HepG2 (cell line): ENCODE data around the gene LRBA. TPM values are rescaled to one million over a fixed set of nuclear protein-coding genes. Genes with fewer than 3 reads are reported as not detected.
"Not testable (repeated sequence)": the region's sequence is repeated elsewhere in the genome, so short reads cannot be mapped to it uniquely, and the experiment has no call there.

Source experiments
- ATAC-seq: fragments of 200-7000 bp; cut with Tn5 transposase; 3 replicates; pipeline ENCODE4 v1.9.1; 2020; ENCODE audit warnings: mild to moderate bottlenecking, moderate library complexity
- BruUV-seq: library from RNA; stranded (reverse); fragments of 400-500 nt; replicated peaks from 2 replicates; lab custom pipeline; 2021; lab: Mats Ljungman, UMichigan
- CTCF ChIA-PET: fragments of 300-600 bp; formaldehyde crosslinking; extraction: SDS; loops from one replicate; lab custom pipeline; 2021; ENCODE audit warnings: low total read pairs, inconsistent platforms, low intra/inter-chr PET ratio; lab: Yijun Ruan, JAX
- POLR2A ChIA-PET: fragments of 350-600 bp; sonication (Branson Sonifier 250); formaldehyde crosslinking; loops from one replicate; lab custom pipeline; 2020; ENCODE audit warnings: antibody characterized with exemption, inconsistent platforms; lab: Yijun Ruan, JAX
- DNase-seq: peaks from one replicate; pipeline ENCODE4 v3.0.0-alpha.2; 2015; ENCODE audit warnings: low spot score
- FAIRE-seq: peaks from 3 replicates; lab custom pipeline; 2011; peaks lifted over from hg19 to GRCh38; lab: Jason Lieb, UNC
- H2AFZ ChIP-seq: one replicate; pipeline ENCODE4 v1.6.1; 2011; ENCODE audit warnings: low read length, inconsistent platforms
- H3K27ac ChIP-seq: fragments of 300-600 bp; 3 replicates; pipeline ENCODE4 v1.8.0; 2011; ENCODE audit warnings: mixed run types, mild to moderate bottlenecking, mixed read lengths, low read length, inconsistent platforms; ENCODE audit not compliant: insufficient read depth; ENCODE audit errors: extremely low read length
- H3K27me3 ChIP-seq, 2 experiments: fragments of 200-600 bp in 1 of 2; 2 replicates in 1 of 2; 3 replicates in 1 of 2; pipeline versions ENCODE4 v1.6.0 to v1.8.0; 2011; ENCODE audit warnings: low read length in 2 of 2, mild to moderate bottlenecking in 2 of 2, moderate library complexity in 2 of 2, inconsistent platforms in 1 of 2; ENCODE audit not compliant: insufficient read depth in 2 of 2, control insufficient read depth in 1 of 2
- H3K36me3 ChIP-seq, 2 experiments: fragments of 200-600 bp in 1 of 2; replicated peaks in 1 of 2; 2 replicates in 1 of 2; 3 replicates in 1 of 2; pipeline versions ENCODE4 v1.5.1 to v1.8.0; 2011; ENCODE audit warnings: low read length in 2 of 2, inconsistent platforms in 1 of 2; ENCODE audit not compliant: insufficient read depth in 2 of 2, control insufficient read depth in 1 of 2
- H3K4me1 ChIP-seq: 2 replicates; pipeline ENCODE4 v1.5.1; 2012; ENCODE audit warnings: low read length, inconsistent platforms; ENCODE audit not compliant: insufficient read depth
- H3K4me2 ChIP-seq: 2 replicates; pipeline ENCODE4 v1.6.0; 2011; ENCODE audit warnings: low read depth, low read length, inconsistent platforms
- H3K4me3 ChIP-seq, 3 experiments: fragments of 200-600 bp in 1 of 3; sonication (generic), shearing (Covaris generic) in 1 of 3; replicated peaks in 1 of 3; 2 replicates each; pipeline ENCODE4 v1.5.1; 2011 to 2016; ENCODE audit warnings: low read length in 3 of 3, inconsistent platforms in 2 of 3, low read depth in 2 of 3, mild to moderate bottlenecking in 2 of 3, control low read depth in 1 of 3, mixed read lengths in 1 of 3; ENCODE audit not compliant: insufficient read depth in 1 of 3
- H3K79me2 ChIP-seq: one replicate; pipeline ENCODE4 v1.6.1; 2011; ENCODE audit warnings: low read length, inconsistent platforms; ENCODE audit not compliant: insufficient read depth
- H3K9ac ChIP-seq: 2 replicates; pipeline ENCODE4 v1.6.0; 2011; ENCODE audit warnings: mild to moderate bottlenecking, low read depth, low read length, inconsistent platforms; ENCODE audit not compliant: insufficient read depth
- H3K9me3 ChIP-seq: 2 replicates; pipeline ENCODE4 v1.5.1; 2012; ENCODE audit warnings: mild to moderate bottlenecking, low read length
- H4K20me1 ChIP-seq: 2 replicates; pipeline ENCODE4 v1.6.0; 2011; ENCODE audit warnings: inconsistent platforms, mild to moderate bottlenecking, low read length, moderate library complexity; ENCODE audit not compliant: insufficient read depth
- BRCA1 ChIP-seq: sonication (generic); formaldehyde crosslinking; IDR thresholded peaks from 2 replicates; pipeline ENCODE4 v1.4.0; 2020; ENCODE audit warnings: missing genetic modification reagents
- ZNF672 ChIP-seq: sonication (generic); formaldehyde crosslinking; IDR thresholded peaks from 2 replicates; pipeline ENCODE4 v1.8.1; 2022; ENCODE audit warnings: missing genetic modification reagents
- ZNF83 ChIP-seq: sonication (generic); formaldehyde crosslinking; IDR thresholded peaks from 2 replicates; pipeline ENCODE4 v1.4.0; 2020; ENCODE audit warnings: missing genetic modification reagents, mild to moderate bottlenecking, borderline replicate concordance
- WGBS: methylation state at CpG from one replicate; pipeline ENCODE4 v1.1.6; 2017; ENCODE audit warnings: low lambda C conversion rate; 5-methylcytosine and 5-hydroxymethylcytosine counted together
- in situ Hi-C: cut with HindIII; loops from 2 replicates; pipeline ENCODE4 v1.10.0; 2017; ENCODE audit warnings: low pct_unique_long_range_greater_than_20kb; ENCODE audit not compliant: extremely low pct_ligation_motif_present
- intact Hi-C: fragments of 100-400 bp; cut with micrococcal nuclease; formaldehyde crosslinking; loops from one replicate; pipeline ENCODE4 v1.10.0; 2022; ENCODE audit not compliant: unreplicated experiment
- polyA plus RNA-seq, 8 experiments: library from polyadenylated mRNA; depleted of rRNA in 3 of 8; stranded (reverse) in 7 of 8; unstranded in 1 of 8; fragments of >200 nt; fragmentation: Illumina TruSeq in 4 of 8; extraction: Trizol in 4 of 8; gene quantifications; 2 replicates each; pipeline versions ENCODE4 v1.2.1 to v1.2.3, GENCODE V29; 2011 to 2016; ENCODE audit warnings: low read depth in 4 of 8, missing spikeins in 1 of 8, mixed read lengths in 1 of 8; ENCODE audit not compliant: insufficient read depth in 1 of 8
- total RNA-seq, 5 experiments: library from RNA; depleted of rRNA; stranded (reverse); fragments of >200 nt; fragmentation: Illumina TruSeq; extraction: Trizol; gene quantifications; 2 replicates each; pipeline ENCODE4 v1.2.3, GENCODE V29; 2016; ENCODE audit warnings: low read depth in 1 of 5

LRBA gene
- total and polyA plus RNA-seq, 2 of the 13 experiments (the other 11 are each of a cell fraction or from before 2014, with no cell fraction given), result 21.0 to 37.2 TPM

DNA sequence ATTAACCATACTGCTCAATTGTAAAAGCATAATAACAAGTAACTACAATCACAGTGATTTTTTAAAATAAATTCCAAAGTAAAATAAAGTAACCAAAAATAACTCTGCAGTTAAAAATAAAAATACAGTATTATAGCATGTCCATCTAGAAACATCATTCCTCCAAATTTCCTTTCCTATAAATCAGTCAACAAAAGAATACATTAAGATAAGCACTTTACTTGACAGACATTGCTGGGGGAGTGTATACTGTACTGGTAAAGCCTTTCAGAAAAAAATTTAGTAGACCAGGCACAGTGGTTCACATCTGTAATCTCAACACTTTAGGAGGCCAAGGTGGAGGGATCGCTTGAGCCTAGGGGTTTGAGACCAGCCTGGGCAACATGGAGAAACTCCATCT lies 91.1 kb downstream of the LRBA start:
- no peak for DNase-seq
- in situ Hi-C loops (no loop called here), intact Hi-C loops (no loop called here)
- Histone ChIP-seq H3K27me3 (no peaks in the 10 kb centered on the region), H3K79me2 (no peaks in the 10 kb centered on the region), H4K20me1 (no peaks in the 10 kb centered on the region), H2AFZ (no peak overlapping the region), H3K9ac (no peak overlapping the region), H3K9me3 (no peaks in the 10 kb centered on the region), H3K4me2 (no peak overlapping the region), H3K4me3 (no peak overlapping the region), H3K4me1 (no peaks in the 10 kb centered on the region), H3K36me3 (peaks cover 2 to 22% of the 10 kb centered on the region in 2 experiments), H3K27ac (no peak overlapping the region)
- 100% methylated on average over 1 of the region's 1 CpG for WGBS
- no peak for FAIRE-seq
- no peak for ATAC-seq
- no peak for TF ChIP-seq BRCA1 (CRISPR knock-in tag)
- TF ChIP-seq ZNF672, result no peak
- TF ChIP-seq ZNF83 (CRISPR knock-in tag), result no peak
- ChIA-PET POLR2A (no interaction called here), CTCF (no interaction called here)
- BruUV-seq, result no TSS peak

DNA sequence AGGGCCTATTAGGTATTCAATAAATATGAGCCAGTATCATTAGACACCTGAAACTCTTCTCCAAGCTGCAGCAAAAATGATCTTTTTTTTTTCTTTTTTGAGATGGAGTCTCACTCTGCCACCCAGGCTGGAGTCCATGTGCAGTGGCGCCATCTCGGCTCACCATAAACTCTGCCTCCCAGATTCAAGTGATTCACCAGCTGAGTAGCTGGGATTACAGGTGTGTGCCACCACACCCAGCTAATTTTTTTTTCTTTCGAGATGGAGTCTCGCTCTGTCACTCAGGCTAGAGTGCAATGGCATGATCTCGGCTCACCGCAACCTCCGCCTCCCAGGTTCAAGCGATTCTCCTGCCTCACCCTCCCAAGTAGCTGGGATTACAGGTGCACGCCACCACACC lies 93.6 kb downstream of the LRBA start:
- 96% methylated on average over 9 of the region's 9 CpGs for WGBS

DNA sequence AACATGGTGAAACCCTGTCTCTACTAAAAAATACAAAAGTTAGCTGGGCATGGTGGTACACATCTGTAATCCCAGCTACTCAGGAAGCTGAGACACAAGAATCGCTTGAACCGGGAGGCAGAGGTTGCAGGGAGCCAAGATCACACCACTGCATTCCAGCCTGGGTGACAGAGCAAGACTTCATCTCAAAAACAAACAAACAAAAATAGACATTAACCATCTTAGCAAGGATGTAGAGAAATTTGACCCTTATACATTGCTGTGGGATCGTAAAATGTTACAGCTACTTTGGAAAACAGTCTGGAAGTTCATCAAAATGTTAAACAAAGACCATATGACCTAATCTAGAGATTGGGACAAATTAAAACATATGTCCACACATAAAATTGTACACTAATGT lies 96.5 kb downstream of the LRBA start:
- H4K20me1 ChIP-seq, DNase-seq, H3K4me2 ChIP-seq, H3K4me3 ChIP-seq, in situ Hi-C loops, ATAC-seq, H3K9me3 ChIP-seq, BruUV-seq, H3K9ac ChIP-seq, H3K27me3 ChIP-seq, H3K27ac ChIP-seq, H3K4me1 ChIP-seq, FAIRE-seq, CTCF ChIA-PET, H2AFZ ChIP-seq, POLR2A ChIA-PET, intact Hi-C loops, H3K79me2 ChIP-seq: not testable (repeated sequence)
- WGBS, result 97% methylated on average over 3 of the region's 3 CpGs
- peaks cover 0 to 27% of the 10 kb centered on the region in 2 experiments; a peak in 3 of 5 replicates for H3K36me3 ChIP-seq

More for the DNA sequence above, 93.6 kb downstream of the LRBA start:
- H3K4me2 ChIP-seq, DNase-seq, H3K27me3 ChIP-seq, H3K4me3 ChIP-seq, H3K9ac ChIP-seq, H3K27ac ChIP-seq, BruUV-seq, H3K9me3 ChIP-seq, in situ Hi-C loops, CTCF ChIA-PET, H2AFZ ChIP-seq, POLR2A ChIA-PET, H3K4me1 ChIP-seq, H3K79me2 ChIP-seq, ATAC-seq, FAIRE-seq, intact Hi-C loops, H4K20me1 ChIP-seq: not testable (repeated sequence)
- peaks cover 2 to 28% of the 10 kb centered on the region in 2 experiments for H3K36me3 ChIP-seq
